HepG2 (cell line): ENCODE data around the gene CCDC8. TPM values are rescaled to one million over a fixed set of nuclear protein-coding genes. Genes with fewer than 3 reads are reported as not detected.

ENCODE experiments used
- ATM ChIP-seq: fragments of 450-650 bp; IDR thresholded peaks from 2 replicates; pipeline ENCODE4 v1.7.1; 2017; ENCODE audit warnings: mild to moderate bottlenecking, borderline replicate concordance
- HHEX ChIP-seq: IDR thresholded peaks from 2 replicates; pipeline ENCODE4 v1.6.1; 2016; ENCODE audit warnings: control low read depth
- KLF12 ChIP-seq: sonication (generic); formaldehyde crosslinking; IDR thresholded peaks from 2 replicates; pipeline ENCODE4 v1.4.0; 2020; ENCODE audit warnings: missing genetic modification reagents, borderline replicate concordance
- NCOA1 ChIP-seq: sonication (generic); formaldehyde crosslinking; IDR thresholded peaks from 2 replicates; pipeline ENCODE4 v1.9.0; 2021; ENCODE audit warnings: missing genetic modification reagents
- PAXIP1 ChIP-seq: sonication (generic); formaldehyde crosslinking; conservative IDR thresholded peaks from 2 replicates; pipeline ENCODE4 v1.4.0; 2020; ENCODE audit warnings: mild to moderate bottlenecking, missing genetic modification reagents, moderate library complexity
- PITX1 ChIP-seq: sonication (generic); formaldehyde crosslinking; IDR thresholded peaks from 2 replicates; pipeline ENCODE4 v1.5.1; 2020; ENCODE audit warnings: mild to moderate bottlenecking, missing genetic modification reagents
- POLR2A ChIP-seq, 2 experiments: IDR thresholded peaks; 2 replicates each; pipeline ENCODE4 v1.6.1; 2011; ENCODE audit warnings: low read depth in 2 of 2, low read length in 2 of 2, mild to moderate bottlenecking in 1 of 2, moderate library complexity in 1 of 2; ENCODE audit not compliant: insufficient read depth in 1 of 2
- RXRB ChIP-seq: IDR thresholded peaks from 2 replicates; pipeline ENCODE4 v1.6.1; 2016; ENCODE audit warnings: borderline replicate concordance, missing genetic modification reagents, missing compliant biosample characterization
- WIZ ChIP-seq: sonication (generic); formaldehyde crosslinking; IDR thresholded peaks from 2 replicates; pipeline ENCODE4 v1.5.1; 2020; ENCODE audit warnings: mild to moderate bottlenecking, missing genetic modification reagents
- XRCC5 ChIP-seq: fragments of 200-400 bp; formaldehyde crosslinking; optimal IDR thresholded peaks from 2 replicates; pipeline ENCODE3; 2017; ENCODE audit warnings: mild to moderate bottlenecking, low read length
- ZBTB4 ChIP-seq: sonication (generic); formaldehyde crosslinking; IDR thresholded peaks from 2 replicates; pipeline ENCODE4 v1.4.0; 2020; ENCODE audit warnings: missing genetic modification reagents, mild to moderate bottlenecking, borderline replicate concordance
- ZNF207 ChIP-seq: fragments of 450-650 bp; IDR thresholded peaks from 2 replicates; pipeline ENCODE4 v1.6.1; 2016; ENCODE audit warnings: antibody characterized with exemption, borderline replicate concordance
- ZNF275 ChIP-seq: sonication (generic); formaldehyde crosslinking; IDR thresholded peaks from 2 replicates; pipeline ENCODE4 v1.8.0; 2022; ENCODE audit warnings: missing genetic modification reagents, mild to moderate bottlenecking, inconsistent platforms, borderline replicate concordance
- ZNF317 ChIP-seq: sonication (generic); formaldehyde crosslinking; IDR thresholded peaks from 2 replicates; pipeline ENCODE4 v1.5.0; 2020; ENCODE audit warnings: mild to moderate bottlenecking, missing genetic modification reagents
- ZNF343 ChIP-seq: sonication (generic); formaldehyde crosslinking; IDR thresholded peaks from 2 replicates; pipeline ENCODE4 v1.4.0; 2020; ENCODE audit warnings: mild to moderate bottlenecking, missing genetic modification reagents
- ZNF431 ChIP-seq: sonication (generic); formaldehyde crosslinking; IDR thresholded peaks from 2 replicates; pipeline ENCODE4 v1.9.0; 2022; ENCODE audit warnings: missing genetic modification reagents, low read depth, mild to moderate bottlenecking, borderline replicate concordance
- polyA plus RNA-seq, 8 experiments: library from polyadenylated mRNA; depleted of rRNA in 3 of 8; stranded (reverse) in 7 of 8; unstranded in 1 of 8; fragments of >200 nt; fragmentation: Illumina TruSeq in 4 of 8; extraction: Trizol in 4 of 8; gene quantifications; 2 replicates each; pipeline versions ENCODE4 v1.2.1 to v1.2.3, GENCODE V29; 2011 to 2016; ENCODE audit warnings: low read depth in 4 of 8, missing spikeins in 1 of 8, mixed read lengths in 1 of 8; ENCODE audit not compliant: insufficient read depth in 1 of 8
- total RNA-seq, 5 experiments: library from RNA; depleted of rRNA; stranded (reverse); fragments of >200 nt; fragmentation: Illumina TruSeq; extraction: Trizol; gene quantifications; 2 replicates each; pipeline ENCODE4 v1.2.3, GENCODE V29; 2016; ENCODE audit warnings: low read depth in 1 of 5
- TF ChIP-seq, protein P1 (sequence below): sonication (generic); formaldehyde crosslinking; IDR thresholded peaks from 2 replicates; pipeline ENCODE4 v1.4.0; 2020; ENCODE audit warnings: mild to moderate bottlenecking, missing genetic modification reagents
- TF ChIP-seq, protein P2 (sequence below): sonication (generic); formaldehyde crosslinking; IDR thresholded peaks from 2 replicates; pipeline ENCODE4 v1.8.1; 2022; ENCODE audit warnings: mild to moderate bottlenecking, missing genetic modification reagents

Gene CCDC8
- total and polyA plus RNA-seq, 2 of the 13 experiments (the other 11 are each of a cell fraction or from before 2014, with no cell fraction given), result 0.04 TPM; not detected in 1

DNA sequence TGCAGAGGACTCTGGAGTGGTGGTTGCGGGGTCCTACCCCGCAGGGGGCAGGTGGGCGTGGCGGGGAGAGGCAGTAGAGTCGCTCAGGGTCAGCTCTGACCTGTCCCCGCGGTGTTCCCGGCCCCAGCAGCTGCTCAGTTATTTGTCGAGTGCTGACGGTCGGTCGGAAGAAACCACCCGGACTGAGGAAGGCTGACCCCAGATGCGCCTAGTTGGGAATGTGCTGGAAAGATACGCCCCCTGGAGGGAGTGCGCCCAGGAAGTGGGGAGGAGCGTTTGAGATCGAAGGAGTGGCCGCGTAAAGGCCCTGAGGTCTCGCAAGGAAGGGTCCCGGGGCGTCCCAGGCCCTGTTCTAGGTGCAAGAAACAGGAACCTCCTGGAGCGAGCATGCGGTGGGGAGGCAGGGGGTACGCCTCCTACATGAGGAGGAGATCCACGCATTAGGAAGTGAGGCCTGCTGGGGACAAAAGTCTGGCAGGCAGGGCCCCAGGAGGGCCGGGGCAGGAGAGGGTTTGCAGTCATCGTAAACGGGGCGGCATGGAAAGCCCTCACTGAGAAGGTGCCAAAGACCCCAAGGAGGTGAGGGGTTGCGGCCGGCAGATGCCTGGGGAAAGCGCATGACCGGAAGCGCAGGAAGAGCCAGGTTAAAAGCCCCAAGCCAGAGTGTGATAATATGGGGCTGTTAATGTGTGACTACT, 9.2 kb downstream of the CCDC8 start (continued):
- TF ChIP-seq ZBTB4 (CRISPR knock-in tag), result peak; percentile 39; the same call in 1 of the 2 replicates
- peak; percentile 48; the same call in 1 of the 2 replicates for TF ChIP-seq ZNF275 (CRISPR knock-in tag)
- TF ChIP-seq ZNF343 (CRISPR knock-in tag), result peak; percentile 56; the same call in 1 of the 2 replicates
- TF ChIP-seq KLF12 (CRISPR knock-in tag), result peak; percentile 98
- no peak for TF ChIP-seq ZNF431 (CRISPR knock-in tag)
- no peak for TF ChIP-seq WIZ (CRISPR knock-in tag)
- TF ChIP-seq PAXIP1 (CRISPR knock-in tag), result peak; percentile 63
- TF ChIP-seq XRCC5, result peak; percentile 66
- TF ChIP-seq PITX1 (CRISPR knock-in tag), result peak; percentile 53; the same call in 1 of the 2 replicates
- TF ChIP-seq, protein P1, sequence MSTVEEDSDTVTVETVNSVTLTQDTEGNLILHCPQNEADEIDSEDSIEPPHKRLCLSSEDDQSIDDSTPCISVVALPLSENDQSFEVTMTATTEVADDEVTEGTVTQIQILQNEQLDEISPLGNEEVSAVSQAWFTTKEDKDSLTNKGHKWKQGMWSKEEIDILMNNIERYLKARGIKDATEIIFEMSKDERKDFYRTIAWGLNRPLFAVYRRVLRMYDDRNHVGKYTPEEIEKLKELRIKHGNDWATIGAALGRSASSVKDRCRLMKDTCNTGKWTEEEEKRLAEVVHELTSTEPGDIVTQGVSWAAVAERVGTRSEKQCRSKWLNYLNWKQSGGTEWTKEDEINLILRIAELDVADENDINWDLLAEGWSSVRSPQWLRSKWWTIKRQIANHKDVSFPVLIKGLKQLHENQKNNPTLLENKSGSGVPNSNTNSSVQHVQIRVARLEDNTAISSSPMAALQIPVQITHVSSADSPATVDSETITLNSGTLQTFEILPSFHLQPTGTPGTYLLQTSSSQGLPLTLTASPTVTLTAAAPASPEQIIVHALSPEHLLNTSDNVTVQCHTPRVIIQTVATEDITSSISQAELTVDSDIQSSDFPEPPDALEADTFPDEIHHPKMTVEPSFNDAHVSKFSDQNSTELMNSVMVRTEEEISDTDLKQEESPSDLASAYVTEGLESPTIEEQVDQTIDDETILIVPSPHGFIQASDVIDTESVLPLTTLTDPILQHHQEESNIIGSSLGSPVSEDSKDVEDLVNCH (CRISPR knock-in tag), result 0 out of 2 replicates have a peak, but pooled peaks have one; percentile 23
- TF ChIP-seq ZNF207, result no peak
- TF ChIP-seq RXRB (CRISPR knock-in tag), result peak; percentile 16; the same call in 1 of the 2 replicates
- no peak for TF ChIP-seq HHEX (CRISPR knock-in tag)
- no peak for TF ChIP-seq NCOA1 (CRISPR knock-in tag)
- TF ChIP-seq, protein P2, sequence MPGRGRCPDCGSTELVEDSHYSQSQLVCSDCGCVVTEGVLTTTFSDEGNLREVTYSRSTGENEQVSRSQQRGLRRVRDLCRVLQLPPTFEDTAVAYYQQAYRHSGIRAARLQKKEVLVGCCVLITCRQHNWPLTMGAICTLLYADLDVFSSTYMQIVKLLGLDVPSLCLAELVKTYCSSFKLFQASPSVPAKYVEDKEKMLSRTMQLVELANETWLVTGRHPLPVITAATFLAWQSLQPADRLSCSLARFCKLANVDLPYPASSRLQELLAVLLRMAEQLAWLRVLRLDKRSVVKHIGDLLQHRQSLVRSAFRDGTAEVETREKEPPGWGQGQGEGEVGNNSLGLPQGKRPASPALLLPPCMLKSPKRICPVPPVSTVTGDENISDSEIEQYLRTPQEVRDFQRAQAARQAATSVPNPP (CRISPR knock-in tag), result 0 out of 2 replicates have a peak, but pooled peaks have one; percentile 26
- peak; percentile 87 for TF ChIP-seq ZNF317 (CRISPR knock-in tag)
- TF ChIP-seq POLR2A (IDR thresholded peaks at IDR 0.05; ENCODE audit: insufficient read depth in 1 of 2, low read depth in 2 of 2, low read length in 2 of 2), result peak in 1 of 2 experiments; percentile 48; a peak in 1 of 4 replicates
- TF ChIP-seq ATM, result no peak
